ENCODE results near the gene ADGRA1.

ADGRA1 gene

DNA sequence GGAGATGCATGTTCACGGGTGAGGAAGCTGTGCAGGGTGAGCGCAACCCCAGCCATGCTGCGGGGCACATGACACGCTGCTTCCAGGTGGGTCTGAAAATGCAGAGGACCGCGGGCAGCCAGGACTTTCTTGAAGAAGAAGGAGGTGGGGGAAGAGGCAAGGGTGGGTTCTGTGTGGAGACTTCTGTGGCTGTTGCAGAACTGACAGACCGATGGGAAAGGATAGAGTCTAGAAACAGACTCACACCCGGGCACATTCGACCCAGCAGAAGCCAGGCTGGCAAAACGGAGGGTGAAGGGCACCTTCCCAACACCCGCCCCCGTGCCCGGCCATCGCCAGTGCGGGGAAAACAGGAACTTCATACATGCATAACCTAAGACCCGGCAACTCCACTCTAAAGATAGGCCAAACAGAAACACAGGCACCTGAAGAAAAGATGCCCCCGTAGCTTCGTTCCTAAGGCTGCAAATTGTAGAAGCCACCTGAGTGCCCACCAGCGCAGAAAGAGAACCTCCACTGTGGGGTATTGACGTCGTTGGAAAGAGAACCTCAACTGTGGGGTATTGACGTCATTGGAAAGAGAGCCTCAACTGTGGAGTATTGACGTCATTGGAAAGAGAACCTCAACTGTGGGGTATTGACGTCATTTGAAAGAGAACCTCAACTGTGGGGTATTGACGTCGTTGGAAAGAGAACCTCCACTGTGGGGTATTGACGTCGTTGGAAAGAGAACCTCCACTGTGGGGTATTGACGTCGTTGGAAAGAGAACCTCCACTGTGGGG, 67.5 kb downstream of the ADGRA1 start:
- Histone ChIP-seq H3K9ac (no peak overlapping the region), H3K4me2 (no peak overlapping the region), H3K4me1 (ENCODE audit: low read depth, poor library complexity, severe bottlenecking) (no peaks in the 10 kb centered on the region), H3K79me2 (ENCODE audit: insufficient read depth, low read depth) (no peaks in the 10 kb centered on the region), H2AFZ (ENCODE audit: low read depth) (no peak overlapping the region), H3K36me3 (ENCODE audit: insufficient read depth) (no peaks in the 10 kb centered on the region), H3K27ac (no peak overlapping the region), H3K27me3 (ENCODE audit: insufficient read depth, low read depth) (peaks cover 22% of the 10 kb centered on the region), H4K20me1 (ENCODE audit: insufficient read depth) (no peaks in the 10 kb centered on the region), H3K4me3 (IDR thresholded peaks at IDR 0.05; ENCODE audit: insufficient read depth, low read depth, low read length) (no peak overlapping the region)
- TF ChIP-seq CTCF (conservative IDR thresholded peaks at IDR 0.05; ENCODE audit: low read depth, low read length) = no peak

- no peaks in the 10 kb centered on the region for H4K20me1 ChIP-seq (ENCODE audit: insufficient read depth)
- H3K27ac ChIP-seq = no peak overlapping the region
- H3K36me3 ChIP-seq (ENCODE audit: insufficient read depth) = no peaks in the 10 kb centered on the region
- no peak overlapping the region for H3K9ac ChIP-seq
- TF ChIP-seq CTCF (conservative IDR thresholded peaks at IDR 0.05; ENCODE audit: low read depth, low read length) = no peak
- H3K4me1 ChIP-seq (ENCODE audit: low read depth, poor library complexity, severe bottlenecking) = no peaks in the 10 kb centered on the region
- peaks cover 17% of the 10 kb centered on the region for H3K27me3 ChIP-seq (ENCODE audit: insufficient read depth, low read depth)
- no peak overlapping the region for H2AFZ ChIP-seq (ENCODE audit: low read depth)
- H3K79me2 ChIP-seq (ENCODE audit: insufficient read depth, low read depth) = no peaks in the 10 kb centered on the region
- no peak overlapping the region for H3K4me2 ChIP-seq
- no peak overlapping the region for H3K4me3 ChIP-seq (IDR thresholded peaks at IDR 0.05; ENCODE audit: insufficient read depth, low read depth, low read length)
These were observed 69.2 kb downstream of the ADGRA1 start for GRCh38 chr10:133156674-133157579.

- Histone ChIP-seq H3K4me1 (ENCODE audit: low read depth, poor library complexity, severe bottlenecking) (no peaks in the 10 kb centered on the region), H3K79me2 (ENCODE audit: insufficient read depth, low read depth) (no peaks in the 10 kb centered on the region), H3K4me2 (no peak overlapping the region), H4K20me1 (ENCODE audit: insufficient read depth) (no peaks in the 10 kb centered on the region), H3K36me3 (ENCODE audit: insufficient read depth) (no peaks in the 10 kb centered on the region), H3K27ac (no peak overlapping the region), H3K4me3 (IDR thresholded peaks at IDR 0.05; ENCODE audit: insufficient read depth, low read depth, low read length) (no peak overlapping the region), H3K9ac (no peak overlapping the region), H2AFZ (ENCODE audit: low read depth) (no peak overlapping the region), H3K27me3 (ENCODE audit: insufficient read depth, low read depth) (peaks cover 15% of the 10 kb centered on the region)
- TF ChIP-seq CTCF (conservative IDR thresholded peaks at IDR 0.05; ENCODE audit: low read depth, low read length) = no peak
These were observed 70.1 kb downstream of the ADGRA1 start for GRCh38 chr10:133157662-133158436.

- Histone ChIP-seq H3K27ac (no peak overlapping the region), H3K9ac (no peak overlapping the region), H3K27me3 (ENCODE audit: insufficient read depth, low read depth) (peaks cover 15% of the 10 kb centered on the region), H4K20me1 (ENCODE audit: insufficient read depth) (no peaks in the 10 kb centered on the region), H2AFZ (ENCODE audit: low read depth) (no peak overlapping the region), H3K79me2 (ENCODE audit: insufficient read depth, low read depth) (no peaks in the 10 kb centered on the region), H3K36me3 (ENCODE audit: insufficient read depth) (no peaks in the 10 kb centered on the region), H3K4me1 (ENCODE audit: low read depth, poor library complexity, severe bottlenecking) (no peaks in the 10 kb centered on the region), H3K4me3 (IDR thresholded peaks at IDR 0.05; ENCODE audit: insufficient read depth, low read depth, low read length) (no peak overlapping the region), H3K4me2 (no peak overlapping the region)
- TF ChIP-seq CTCF (conservative IDR thresholded peaks at IDR 0.05; ENCODE audit: low read depth, low read length) = no peak
These were observed 70.7 kb downstream of the ADGRA1 start for GRCh38 chr10:133158437-133158755.

Measured in KMS-11 (cell line).